GM18498 (cell line): ENCODE measurements around the gene CD101.

Source experiments
- ATAC-seq: cut with Tn5 transposase; IDR thresholded peaks from one replicate; pipeline ENCODE4 v1.9.1; 2021; ENCODE audit warnings: mild to moderate bottlenecking, moderate library complexity; ENCODE audit not compliant: unreplicated experiment

The CD101 gene

DNA sequence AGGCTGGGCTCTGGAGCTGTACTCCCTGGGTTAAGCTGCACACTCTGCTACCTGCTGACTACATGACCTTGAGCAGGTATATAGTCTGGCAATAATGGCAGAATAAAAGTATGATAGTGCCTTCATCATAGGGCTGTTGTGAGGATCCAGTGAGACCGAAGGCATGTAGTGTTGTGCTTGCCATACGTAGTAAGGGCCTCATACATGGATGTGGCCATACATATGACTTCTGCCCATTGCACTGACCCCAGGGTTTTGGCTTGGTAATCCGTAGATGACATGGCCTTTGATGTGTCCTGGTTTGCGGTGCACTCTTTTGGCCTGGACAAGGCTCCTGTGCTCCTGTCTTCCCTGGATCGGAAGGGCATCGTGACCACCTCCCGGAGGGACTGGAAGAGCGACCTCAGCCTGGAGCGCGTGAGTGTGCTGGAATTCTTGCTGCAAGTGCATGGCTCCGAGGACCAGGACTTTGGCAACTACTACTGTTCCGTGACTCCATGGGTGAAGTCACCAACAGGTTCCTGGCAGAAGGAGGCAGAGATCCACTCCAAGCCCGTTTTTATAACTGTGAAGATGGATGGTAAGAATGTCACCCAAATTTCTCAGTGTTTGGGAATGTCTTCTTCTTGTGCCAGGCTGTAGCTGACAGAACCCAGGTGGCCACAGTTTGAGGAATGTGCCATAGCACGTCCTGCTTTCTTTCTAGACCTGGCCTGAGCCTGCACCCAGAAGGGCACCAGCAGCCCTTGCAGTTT lies 17.0 kb upstream of the CD101 start:
- no peak for ATAC-seq

- no peak for ATAC-seq
Measured at GRCh38 chr1:116986421-116987255, 14.9 kb upstream of the CD101 start.

GRCh38 chr1:116987256-116987555 lies 14.4 kb upstream of the CD101 start:
- no peak for ATAC-seq

DNA sequence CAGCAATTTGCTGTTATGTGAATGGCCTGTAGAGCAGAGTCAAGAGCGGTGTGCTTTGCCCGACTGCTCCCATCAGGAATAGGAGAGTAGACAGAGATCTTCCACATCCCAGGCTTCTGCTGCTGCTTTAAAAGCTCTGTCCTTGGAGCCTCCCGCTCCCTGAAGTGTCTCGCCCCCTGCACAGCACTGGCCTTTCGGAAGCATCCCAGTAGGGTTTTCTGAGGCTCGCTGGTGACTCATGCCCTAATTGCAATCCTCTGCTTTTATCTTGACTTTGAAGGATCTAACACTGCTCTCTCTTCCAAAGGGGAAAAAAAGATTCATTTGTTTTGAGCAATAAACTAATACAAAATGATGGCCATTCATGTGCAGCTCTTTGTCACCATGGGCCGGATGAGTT lies 13.3 kb upstream of the CD101 start:
- ATAC-seq: no peak

DNA sequence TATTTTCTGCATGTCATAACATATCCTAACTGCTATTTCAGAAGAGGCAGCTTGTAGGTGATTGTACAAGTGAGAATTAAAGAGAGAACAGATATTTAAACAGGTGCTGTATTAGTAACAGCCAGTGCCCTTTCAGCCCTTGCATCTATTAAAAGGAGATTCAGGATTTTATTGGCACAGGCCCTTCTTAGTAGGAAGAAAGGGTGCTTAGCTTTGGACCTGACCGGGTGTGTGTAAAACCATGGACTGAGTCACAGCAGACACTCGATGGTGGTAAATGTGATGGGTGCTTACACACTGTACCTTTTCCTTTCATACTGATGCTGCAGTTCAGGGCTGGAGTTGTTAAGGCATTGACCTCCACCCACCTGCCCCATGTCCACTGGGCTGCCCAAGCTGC lies 12.7 kb upstream of the CD101 start:
- no peak for ATAC-seq

GRCh38 chr1:116989835-116990234 lies 11.7 kb upstream of the CD101 start:
- no peak for ATAC-seq

GRCh38 chr1:116990612-116991151 lies 10.9 kb upstream of the CD101 start:
- ATAC-seq: no peak

DNA sequence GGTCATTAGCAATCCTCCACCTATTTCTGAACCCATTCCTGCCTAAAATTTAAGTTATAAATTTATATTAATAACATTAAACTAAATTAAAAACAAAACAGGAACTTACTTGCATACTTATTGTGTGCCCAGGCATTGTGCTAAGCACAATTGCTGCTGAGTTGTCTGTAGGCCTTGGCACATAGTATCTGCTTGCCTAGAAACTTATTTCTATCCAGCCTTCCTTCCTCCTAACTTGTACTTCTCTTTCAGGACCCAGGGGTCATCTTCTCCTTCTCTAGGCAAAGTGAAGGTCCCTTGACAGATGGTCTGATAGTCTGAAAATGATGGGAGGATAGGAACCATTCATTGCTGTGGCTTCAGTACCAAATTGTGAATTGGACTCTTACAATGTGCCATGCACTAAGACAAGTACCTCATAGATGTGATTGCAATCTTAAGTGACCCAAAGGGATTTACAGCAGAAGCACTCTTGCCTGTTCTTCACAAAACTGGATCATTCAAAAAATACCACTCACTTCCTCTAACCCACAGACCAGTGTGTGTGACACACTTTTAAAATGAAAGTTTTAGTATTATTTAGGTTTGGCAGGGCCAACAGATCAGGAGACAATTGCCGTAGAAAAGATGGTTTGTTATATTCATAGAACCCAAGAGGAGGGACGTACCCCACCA lies 10.3 kb upstream of the CD101 start:
- ATAC-seq: no peak

DNA sequence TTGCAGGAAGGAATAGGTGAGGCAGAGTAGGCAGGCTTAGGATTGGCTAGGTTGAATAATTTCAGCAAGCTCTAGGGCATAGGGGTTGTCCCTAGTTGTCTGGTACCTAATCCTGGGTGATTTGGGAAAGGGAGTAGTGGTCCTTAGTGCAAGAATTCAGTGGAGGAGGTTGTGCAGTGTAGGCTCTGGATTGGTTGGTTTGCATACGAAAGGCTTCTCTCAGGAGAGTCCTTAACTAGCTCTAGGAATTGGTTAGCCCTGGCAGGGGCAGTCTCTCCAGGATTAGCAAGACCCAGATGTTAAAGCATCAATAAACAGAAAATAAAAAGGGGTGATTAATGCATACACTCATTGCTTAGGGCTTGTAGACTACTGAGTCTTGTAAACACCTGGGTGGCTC lies 9.6 kb upstream of the CD101 start:
- no peak for ATAC-seq

DNA sequence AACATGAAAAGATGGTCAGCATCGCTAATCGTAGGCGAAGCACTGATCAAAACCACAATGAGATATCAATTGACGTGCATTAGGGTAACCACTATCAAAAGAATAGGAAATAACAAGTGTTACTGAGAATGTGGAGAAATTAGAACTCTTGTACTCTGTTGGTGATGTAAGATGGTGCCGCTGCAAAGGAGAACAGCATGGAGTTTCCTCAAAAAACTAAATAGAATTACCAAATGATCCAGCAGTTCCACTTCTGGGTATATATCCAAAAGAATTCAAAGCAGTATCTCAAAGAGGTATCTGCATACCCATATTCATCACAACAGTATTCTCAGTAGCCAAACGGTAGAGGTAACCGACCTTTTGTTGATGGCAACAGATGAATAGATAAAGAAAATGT lies 8.3 kb upstream of the CD101 start:
- no peak for ATAC-seq

GRCh38 chr1:116994411-116994810 lies 7.1 kb upstream of the CD101 start:
- ATAC-seq: no peak

DNA sequence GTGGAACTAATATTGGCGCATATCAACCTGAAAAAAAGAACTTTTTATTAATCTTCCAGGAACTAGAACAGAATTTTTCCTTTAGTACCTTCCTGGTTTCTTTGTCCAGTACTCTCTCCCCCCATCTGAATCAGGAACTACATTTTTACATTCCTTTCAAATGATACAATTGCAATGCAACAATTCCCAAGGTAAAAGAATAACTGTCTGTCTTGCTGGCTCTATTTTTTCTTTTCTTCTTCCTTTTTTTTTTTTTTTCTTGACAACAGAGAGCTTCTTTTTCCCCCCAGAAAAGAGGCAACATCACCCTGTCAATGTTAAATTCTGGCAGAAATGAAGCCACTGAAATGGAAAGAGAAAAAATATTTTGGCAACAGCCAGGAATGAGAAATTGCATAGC lies 4.5 kb upstream of the CD101 start:
- no peak for ATAC-seq

DNA sequence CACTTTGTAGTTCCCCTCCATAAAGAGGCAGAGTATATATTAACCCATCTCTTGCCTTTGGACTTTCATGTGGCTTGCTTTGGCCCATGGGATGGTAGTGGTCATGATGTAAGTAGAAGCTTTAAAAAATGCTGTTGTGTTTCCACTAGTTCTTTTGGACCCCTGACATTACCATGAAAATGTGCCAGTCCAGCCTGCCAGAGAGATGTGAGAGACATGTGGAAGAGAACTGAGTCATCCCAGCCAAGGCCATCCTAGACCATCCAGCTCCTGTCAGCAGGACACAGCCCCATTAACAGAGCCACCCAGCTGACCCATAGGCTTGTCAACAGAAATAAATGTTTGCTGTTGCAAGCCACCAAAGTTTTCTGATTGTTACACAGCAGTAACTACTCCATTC lies 3.9 kb upstream of the CD101 start:
- ATAC-seq: no peak

- no peak for ATAC-seq
Measured at GRCh38 chr1:116999596-116999995, 2.0 kb upstream of the CD101 start.

DNA sequence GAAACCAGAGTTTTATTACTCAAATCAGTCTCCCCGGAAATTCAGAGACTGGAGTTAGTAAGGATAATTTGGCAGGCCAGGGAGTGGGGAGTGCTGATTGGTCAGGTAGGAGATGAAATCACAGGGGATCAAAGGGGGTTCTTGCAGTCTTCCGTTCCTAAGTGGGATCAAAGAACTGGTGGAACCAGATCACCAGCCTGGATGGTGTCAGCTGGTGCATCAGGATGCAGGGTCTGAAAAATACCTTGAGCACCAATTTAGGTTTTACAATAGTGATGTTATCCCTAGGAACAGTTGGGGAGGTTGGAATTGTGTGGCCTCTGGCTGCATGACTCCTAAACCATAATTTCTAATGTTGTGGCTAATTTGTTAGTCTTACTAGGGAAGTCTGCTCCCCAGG lies 1.4 kb upstream of the CD101 start:
- no peak for ATAC-seq

GRCh38 chr1:117003223-117003875 lies 1.8 kb downstream of the CD101 start:
- ATAC-seq: no peak

DNA sequence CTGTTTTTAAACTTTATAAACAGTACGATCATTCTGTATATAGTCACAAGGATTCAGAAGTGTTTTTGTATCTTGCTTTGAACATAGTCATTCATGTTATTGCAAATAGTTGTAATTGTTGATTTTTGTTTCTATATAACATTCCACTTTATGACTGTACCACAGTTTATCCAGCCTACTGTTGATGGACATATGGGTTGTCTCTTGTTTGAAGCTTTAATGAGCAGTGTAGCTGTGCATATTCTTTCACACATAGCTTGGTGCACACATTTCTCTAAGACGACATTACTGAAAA lies 6.1 kb downstream of the CD101 start:
- no peak for ATAC-seq

GRCh38 chr1:117008656-117009055 lies 7.1 kb downstream of the CD101 start:
- no peak for ATAC-seq

DNA sequence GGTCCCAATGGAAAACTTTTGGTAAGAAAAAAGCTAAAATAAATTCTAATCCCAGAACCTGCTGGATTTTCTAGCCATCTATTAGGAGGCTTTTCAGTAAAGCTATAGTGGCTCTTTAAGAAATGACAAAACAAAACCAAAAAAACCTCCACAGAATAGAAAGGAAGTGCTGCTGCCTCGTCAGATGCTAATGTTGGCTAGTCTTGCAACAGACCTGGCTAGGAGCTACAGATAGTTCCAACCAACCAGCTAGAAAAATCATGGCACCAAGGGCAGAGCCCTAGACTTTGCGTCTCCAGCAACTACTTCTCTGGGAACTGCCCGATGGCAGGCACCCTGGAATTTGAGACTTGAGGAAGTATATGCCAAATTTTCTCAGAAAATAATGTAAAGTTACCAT lies 7.6 kb downstream of the CD101 start:
- no peak for ATAC-seq

DNA sequence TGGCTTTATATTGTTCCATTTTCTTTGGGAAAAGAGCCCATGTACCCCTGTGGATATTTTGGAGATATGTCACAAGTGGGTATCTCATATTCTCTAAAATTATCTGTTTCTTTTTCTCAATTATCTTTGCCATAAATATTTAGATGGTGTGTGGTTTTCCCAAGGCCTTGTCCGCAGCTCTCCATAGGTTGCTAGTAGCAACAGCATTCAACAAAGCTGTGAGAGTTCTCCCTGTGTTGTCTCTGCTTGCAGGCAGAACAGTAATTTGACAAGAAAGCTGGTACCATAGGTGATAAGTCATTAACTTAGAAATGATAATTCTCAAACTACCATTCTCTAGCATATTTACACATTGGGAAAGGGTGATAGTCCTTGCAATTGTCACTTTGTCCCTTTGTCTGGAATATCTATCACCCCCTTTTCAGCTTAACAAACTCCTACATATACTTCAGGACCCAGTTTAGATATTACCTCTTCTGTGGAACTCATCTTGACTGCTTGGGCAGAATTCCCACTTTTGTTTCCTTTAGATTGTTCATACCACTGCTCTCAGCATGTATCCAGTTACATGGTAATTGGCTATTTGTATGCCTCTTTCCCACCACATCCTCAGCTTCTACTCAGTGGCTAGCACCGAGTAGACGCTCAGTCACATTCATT lies 8.9 kb downstream of the CD101 start:
- no peak for ATAC-seq

DNA sequence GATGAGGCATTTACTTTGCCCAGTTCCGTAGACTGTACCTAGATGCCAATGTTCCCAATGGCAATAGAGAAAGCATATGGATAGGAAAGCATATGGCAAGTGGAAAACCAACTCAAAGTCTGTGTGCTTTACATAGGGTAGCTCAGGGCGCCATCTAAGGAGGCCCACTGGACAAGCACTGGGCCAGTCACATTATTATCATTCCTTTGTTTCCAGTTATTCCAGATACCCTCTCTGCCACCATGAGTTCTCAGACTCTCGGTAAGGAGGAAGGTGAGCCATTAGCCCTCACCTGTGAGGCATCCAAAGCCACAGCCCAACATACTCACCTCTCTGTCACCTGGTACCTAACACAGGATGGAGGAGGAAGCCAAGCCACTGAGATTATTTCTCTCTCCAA lies 9.8 kb downstream of the CD101 start:
- no peak for ATAC-seq
